ENCODE data around the gene NCK2.

Gene NCK2

DNA sequence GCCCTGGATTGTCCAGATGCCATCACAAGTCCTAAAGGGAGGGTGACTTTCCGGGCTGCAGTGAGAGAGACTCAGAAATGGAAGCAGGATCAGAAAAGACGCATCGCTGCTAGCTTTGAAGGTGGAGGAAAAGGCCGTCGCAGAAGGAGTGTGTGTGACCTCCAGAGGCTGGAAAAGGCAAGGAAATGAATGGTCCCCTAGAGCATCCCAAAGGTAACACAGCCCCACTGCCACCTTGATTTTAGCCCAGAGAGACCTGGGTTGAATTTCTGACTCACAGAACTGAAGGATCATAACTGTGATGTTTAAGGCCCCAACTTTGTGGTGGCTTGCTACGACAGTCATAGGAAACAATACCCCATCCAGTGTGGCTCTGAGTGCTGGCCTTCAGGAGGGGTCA is 8.6 kb upstream of the NCK2 start:
- DNase-seq (ENCODE audit: low spot score), result no peak

DNA sequence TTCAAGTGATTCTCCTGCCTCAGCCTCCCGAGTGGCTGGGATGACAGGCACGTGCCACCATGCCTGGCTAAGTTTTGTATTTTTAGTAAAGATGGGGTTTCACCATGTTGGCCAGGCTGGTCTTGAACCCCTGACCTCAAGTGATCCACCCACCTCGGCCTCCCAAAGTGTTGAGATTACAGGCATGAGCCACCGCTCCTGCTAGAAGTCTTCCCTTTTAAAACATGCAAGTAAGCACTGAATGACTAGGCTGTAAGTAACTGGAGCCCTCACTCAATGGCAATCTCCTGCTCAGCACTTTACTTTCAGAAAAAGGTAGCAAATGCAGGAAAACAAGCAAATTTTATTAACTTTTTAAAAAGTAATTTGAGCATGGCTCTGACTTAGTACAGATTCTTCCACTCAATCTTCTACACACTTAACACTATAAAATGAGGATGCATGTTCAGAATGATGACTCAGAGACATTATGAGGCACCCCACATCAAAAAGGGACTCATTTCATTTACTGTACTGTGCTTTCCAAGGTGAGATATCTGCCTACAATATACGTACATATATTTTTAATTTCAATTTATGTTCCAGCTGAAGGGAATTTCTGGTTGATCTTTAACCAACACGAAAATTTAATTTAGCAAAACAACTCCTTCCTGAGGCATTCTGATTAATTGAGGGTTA is 6.6 kb upstream of the NCK2 start:
- no peak for DNase-seq (ENCODE audit: low spot score)

DNA sequence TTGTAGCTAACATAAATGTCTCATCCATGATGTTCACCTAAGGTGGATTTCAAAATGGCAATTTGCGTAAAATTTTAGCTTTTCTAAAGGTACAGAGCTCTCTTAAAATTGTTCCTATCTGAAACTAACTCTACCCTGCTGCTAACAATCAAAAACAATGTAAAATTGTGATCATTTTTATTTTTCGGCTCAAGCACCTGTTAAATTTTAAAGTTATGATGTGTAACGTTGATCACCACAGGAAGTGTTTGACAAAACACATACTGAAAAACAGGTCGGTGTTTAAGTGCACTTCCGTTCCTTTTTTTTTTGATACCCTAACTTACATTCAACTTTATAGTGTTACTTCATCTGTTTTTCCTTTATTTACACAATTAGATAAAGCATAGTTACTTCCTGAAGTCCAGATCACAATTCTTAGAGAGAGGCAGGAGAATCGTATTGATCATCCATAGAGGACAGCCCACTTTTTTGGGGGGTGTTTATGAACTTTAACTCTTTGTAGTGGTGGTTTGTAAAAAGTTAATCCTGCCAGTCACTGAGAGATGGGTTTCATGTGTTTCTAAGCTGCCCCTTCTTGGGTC is 6.0 kb upstream of the NCK2 start:
- DNase-seq (ENCODE audit: low spot score), result no peak

DNA sequence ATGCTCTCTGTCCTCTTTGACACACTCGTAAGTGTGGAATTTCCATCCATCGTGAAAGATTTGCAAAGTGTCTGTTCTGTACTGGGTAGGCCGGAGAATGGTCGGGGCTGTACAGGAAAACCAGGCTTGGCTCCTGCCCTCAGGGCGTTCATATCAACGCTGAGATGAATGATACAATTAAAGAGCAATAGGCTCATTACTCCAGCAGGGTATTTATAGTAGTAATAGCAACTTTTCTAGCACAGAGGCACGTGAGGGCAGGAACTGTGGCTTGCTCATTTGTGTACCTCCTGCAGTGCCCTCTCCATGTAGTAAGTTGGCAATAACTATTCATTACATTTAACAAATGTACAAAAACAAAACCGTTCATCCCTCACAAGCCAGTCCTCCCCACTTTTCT is 5.3 kb upstream of the NCK2 start:
- no peak for DNase-seq (ENCODE audit: low spot score)

DNA sequence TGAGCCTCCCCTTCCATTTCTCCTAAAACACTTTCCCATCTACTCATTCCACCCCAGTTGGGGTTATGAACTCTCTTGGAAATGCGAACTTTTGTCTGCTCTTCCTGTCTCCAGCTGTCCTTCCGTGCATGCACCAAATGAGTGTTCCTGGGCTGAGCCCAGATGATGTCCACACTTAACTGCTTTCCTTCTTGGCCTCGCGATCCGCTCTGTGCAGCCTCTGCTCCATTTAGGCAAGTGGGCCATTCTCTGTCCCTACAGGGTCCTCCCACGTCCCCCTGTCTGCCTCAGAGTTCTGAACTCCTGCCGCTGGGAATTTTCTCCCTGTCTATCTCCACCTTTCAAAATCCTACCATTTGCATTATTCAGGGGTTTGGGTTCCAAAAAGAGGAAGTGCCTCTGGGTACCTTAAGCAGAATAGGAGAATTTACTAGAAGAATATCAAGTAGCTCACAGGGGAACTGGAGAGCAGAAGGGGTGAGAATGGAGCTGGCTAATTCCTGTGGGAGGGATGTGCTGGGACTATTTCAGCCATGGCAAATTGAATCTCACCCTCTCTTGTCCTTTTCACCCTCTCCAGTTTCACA is 4.7 kb upstream of the NCK2 start:
- DNase-seq (ENCODE audit: low spot score), result no peak

DNA sequence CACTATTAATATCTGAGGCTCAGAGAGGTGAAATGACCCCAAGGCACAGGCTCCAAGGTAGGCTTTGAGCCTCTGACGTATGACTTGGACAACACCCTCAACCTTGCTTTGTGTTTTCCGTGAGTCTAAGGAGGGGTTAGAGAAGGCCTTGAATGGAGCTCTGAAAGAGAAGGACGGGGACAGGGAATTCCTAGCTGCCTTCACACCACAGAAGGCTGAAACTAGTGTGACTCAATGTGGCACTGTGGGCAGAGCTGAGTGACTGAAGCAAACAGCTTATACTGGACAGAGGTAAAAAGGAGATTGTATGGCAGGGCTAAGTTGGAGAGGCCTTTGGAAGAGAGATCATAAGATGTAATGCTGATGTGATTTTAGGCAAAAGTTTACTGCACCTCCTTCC is 3.5 kb upstream of the NCK2 start:
- DNase-seq (ENCODE audit: low spot score), result no peak

DNA sequence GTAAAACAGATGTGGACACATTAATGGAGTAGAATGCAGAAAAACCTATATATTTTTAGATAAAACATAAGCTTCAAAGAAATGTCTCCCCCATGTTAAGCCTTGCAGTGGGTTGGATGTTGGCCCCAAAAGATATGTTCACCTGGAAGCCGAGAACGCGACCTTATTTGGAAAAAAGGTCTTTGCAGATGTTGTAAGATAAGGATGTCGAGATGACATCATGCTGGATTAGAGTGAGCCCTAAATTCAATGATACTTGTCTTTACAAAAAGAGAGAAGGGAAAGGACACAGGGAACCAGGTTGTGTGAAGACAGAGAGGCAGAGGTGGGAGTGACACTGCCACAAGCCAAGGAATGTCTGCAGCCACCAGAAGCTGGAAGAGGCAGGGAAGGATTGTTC is 3.1 kb upstream of the NCK2 start:
- no peak for DNase-seq (ENCODE audit: low spot score)

DNA sequence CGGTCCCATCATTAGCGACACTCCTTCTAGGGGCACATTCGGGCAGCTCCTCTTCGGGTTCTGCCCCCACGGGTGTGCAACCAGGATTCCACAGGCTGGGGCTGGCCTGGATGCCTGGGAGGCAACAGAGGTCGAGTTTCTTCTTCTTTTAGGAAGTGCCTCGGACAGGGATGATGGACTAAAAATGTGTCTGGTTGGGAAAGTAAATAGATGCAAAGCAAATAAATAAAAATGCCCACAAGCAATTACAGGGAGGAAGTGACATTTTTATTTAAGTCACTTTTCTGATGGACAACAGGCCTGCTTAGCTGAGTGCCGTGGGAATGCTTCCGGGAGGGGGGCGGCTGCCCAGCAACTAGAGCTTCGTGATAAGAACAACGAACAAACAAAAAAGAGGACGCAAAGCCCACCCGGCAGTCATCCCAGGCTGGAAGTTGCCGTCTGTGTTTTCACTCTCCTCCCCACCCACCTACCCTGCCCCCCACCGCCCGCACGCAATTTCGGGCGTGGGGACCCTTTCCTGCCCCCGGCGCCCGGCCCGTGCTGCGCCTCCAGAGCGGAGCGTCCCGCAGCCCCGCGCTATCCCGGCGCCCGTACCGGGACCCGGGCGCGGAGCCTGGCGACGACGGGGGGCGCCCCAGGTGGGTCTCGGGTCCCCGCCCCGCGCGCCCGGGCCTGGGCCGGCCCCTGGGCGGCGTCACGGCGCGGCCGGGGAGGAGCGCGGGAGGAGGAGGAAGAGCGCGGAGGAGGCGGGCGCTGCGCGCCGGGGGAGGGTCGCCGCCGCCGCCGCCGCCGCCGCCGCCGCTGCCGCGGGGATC is 412 bp upstream of the NCK2 start:
- peak; percentile 93 for DNase-seq (ENCODE audit: low spot score)

DNA sequence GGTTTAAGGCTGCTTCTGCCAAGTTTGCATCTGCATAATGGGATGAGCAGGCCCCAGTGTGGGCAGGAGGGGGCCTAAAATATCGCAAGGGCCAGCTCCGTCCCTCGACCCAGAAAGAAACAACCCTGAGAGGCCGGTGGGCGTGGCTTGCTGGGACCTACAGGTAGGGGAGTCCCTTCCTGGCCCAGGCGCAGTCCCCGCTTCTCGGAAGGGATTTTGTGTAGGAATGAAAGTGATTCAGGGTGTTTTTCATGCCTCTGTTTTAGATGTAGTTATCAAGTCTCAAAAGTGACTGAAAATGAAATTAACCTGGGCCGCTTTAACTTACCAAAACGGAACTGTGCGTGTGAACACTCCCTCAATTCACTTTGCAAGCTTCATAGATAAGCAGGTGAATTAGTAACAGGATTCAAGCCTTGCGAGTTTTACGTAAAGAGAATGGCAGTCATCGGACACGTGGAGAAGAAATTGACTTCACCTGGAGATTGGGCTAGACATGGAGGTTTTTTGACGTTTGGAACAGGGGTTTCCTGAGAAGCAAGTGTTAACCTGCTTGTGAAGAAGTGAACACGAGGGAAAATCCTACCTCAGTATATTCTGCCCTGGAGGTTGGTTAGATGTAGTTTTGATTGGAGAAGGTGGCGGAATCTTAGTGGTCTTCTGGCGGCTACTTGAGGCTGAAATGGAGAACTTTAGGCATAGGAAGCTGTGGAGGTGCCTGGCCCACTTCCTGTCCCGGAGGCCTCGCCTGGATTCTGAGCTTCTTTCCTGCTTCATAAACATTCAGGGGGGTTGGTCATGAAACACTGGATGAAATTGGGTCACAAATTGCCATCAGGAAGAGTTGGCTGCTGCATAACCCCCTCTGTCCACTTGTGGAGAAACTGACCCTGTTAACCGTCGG is 1.7 kb downstream of the NCK2 start:
- DNase-seq (ENCODE audit: low spot score), result no peak

DNA sequence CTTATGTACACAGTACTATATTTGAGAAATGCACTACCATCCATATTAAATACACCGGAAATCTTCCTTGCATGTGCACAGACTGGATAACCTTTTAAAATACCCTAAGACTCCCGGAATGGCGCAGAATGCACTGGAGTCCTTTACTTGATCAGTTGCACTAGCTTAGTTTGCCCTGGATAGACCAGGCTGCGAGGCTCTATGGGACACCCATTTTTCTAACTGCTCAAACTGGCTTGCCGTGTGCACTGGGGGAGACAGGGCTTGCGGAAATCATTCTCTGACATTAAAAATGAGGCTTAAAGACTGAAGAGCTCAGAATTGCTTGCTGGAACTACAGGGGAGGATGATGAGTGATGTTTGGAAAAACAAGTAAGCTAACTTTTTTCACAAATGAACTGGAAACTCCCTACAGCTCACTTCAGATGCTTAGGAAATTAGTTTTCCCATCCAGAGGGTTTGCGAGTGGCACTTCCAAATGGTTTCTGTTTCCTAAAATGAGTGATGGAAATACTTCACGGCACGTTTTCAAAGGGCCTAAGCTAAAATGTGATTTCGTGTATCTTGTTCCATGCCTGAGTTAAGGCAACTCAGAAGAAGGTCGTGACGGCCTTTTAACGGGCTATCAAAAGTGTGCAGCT is 2.7 kb downstream of the NCK2 start:
- no peak for DNase-seq (ENCODE audit: low spot score)

DNA sequence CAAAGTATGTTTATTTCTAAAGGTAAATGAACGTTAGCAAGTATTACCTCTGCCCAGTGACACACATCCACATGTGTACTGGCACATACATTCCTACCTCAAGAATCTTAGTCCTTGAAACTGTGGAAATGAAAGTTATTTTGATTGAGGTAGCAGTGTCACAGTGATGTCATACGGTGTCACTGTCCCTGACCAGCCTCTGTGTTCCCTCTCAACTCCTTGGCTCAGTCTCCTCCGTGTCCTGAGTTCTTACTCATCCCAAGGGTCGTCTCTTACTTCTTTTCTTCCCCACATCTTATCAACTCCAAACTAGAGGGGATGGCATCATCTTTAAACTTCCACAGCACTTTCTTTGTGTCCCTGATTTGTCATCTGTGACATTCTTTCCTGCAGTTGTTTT is 3.3 kb downstream of the NCK2 start:
- no peak for DNase-seq (ENCODE audit: low spot score)

DNA sequence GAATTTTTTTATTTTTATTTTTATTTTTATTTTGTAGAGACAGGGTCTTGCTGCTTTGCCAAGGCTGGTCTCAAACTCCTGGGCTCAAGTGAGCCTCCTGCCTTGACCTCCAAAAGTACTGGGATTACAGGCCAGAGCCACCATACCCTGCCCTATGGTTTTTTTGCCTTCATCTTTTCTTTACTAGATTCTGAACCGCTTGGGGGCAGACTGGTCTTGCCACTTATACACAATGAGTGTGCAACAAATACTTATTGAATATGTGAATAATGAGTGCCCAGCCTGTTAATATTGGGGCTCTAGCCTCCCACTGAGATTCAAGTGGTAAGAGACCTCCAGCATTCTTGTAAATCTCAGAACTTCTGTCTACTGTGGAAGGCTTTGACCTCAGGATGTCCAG is 3.9 kb downstream of the NCK2 start:
- DNase-seq (ENCODE audit: low spot score), result no peak

DNA sequence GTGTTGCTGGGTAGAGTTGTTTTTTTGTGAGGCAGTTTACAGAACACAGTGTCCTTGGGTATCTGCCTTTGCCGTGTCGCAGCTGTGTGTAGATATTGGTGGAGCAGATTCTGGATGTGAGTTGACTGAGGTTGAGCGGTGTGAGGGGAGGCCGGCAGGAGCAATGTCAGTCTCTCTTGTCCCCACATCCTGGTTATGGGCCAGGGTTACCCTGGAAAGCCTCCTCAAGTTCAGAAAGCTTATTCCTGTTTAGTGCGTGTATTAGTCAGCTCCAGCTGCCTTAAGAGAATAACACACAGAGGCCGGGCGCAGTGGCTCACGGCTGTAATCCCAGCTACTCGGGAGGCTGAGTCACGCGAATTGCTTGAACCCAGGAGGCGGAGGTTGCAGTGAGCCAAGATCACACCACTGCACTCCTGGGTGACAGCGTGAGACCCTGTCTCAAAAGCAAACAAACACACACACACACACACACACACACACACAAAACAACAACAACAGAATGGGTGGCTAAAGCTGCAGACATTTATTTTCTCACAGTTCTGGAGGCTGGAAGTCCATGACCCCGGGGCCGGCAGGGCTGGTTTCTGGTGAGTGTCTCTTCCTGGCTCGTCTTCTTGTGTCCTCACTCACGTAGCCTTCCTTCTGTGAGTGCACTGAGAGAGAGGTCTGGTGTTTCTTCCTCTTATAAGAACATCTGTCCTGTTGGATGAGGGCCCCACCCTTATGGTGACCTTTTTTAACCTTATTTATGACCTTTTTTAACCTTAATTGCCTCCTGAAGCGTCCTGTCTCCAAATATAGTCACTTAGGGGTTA is 5.1 kb downstream of the NCK2 start:
- no peak for DNase-seq (ENCODE audit: low spot score)

DNA sequence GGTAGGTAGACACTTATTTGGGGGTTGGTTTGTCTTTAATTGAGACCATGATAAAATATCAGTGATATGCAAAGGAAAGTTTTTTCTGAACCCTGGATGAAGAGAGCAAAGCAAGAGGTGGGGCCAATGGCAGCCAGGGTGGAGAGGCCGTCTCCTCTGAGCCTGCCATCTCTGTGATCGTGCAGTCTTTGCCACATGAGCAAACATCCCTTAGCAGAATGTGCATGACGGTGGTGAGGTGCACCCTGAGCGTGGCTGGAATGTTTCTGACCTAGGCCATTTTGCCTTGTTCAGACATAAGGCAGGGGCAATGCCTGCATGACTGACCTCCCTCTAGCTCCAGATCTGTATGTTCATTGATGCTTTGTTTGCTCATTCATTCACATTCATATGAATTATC is 6.0 kb downstream of the NCK2 start:
- no peak for DNase-seq (ENCODE audit: low spot score)

DNA sequence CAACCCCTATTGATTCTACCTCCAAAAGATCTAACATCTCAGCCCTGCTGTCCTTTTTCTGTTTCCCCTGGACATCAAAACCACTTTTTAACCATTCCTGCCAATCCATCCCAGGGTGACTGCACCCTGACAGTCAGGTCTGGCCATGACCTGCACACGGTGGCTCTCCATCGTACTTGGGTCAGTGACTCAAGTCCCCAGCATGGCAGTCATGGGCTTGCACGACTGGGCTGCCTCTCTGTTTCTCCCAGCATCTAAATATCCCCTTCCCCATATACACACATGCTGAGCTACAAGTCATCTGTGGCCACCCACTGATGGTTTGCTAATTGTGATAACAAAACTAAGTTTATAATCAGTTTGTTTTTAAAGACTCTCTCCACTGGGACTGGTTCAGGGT is 6.6 kb downstream of the NCK2 start:
- no peak for DNase-seq (ENCODE audit: low spot score)

DNA sequence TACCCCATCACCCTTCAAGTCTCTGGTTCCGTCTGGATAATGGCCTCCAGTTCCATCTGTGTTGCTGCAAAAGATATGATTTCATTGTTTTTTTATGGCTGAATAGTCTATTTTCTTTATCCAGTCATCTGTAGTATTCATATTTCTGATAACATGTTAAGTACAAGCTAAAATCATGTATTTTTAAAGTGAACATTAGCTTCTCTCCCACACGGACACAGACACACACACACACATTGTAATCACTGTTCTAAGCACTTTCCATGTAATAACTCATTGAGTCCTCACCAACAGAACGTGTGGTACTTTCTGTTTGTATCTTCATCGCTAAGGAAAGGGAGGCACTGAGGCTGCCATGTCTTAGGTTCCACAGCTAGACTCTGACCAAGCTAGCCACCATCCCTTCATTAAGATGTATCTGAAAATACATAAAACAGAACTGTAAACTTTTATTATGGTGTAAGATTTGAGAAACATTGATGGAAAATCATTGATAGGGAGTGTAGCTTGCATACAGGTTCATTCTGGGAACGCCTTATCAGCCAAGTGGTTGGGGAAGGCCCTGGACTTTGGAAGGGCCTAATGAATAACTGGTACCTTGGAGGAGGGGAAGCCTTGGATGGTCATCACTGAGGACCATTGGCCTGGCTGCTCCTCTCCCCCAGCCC is 8.1 kb downstream of the NCK2 start:
- no peak for DNase-seq (ENCODE audit: low spot score)

DNA sequence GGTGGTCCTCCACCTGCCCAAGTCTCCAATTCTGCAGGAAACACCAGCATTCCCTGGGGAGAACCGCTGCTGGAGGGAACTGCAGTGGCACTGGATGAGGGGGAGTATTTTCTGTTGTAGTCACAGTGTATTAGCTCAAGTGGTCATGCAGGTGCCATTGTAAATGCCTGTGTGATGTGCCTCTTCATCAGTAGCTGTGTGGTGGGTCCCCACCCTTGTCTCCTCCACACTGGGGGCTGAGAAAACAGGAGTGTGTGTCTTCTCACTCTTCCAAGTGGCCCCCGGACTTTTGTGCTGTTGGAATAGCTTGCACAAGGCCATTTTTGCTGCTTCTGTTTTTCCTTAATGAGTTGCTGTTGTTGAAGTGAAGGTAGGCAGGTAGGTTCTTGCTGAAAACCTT is 8.7 kb downstream of the NCK2 start:
- no peak for DNase-seq (ENCODE audit: low spot score)

DNA sequence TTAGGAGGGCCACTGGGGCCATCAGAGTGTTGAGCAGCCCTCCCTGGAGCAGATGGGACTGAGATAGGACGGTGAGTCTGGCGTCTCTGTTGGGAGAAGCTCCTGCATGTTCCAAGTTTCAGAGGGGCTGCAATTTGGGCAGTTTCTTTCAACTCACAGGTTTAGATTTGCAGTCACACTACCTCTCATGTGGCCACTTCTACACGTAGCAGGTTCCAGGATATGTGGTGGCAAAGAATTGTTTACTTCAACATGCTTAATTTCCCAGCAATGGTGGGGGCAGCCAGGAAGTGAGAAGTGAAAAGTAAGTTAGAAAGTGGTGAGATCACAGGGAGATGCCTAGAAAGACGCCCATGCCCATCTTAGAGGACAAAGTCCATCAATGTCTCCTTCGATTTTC is 9.3 kb downstream of the NCK2 start:
- DNase-seq (ENCODE audit: low spot score), result no peak

DNA sequence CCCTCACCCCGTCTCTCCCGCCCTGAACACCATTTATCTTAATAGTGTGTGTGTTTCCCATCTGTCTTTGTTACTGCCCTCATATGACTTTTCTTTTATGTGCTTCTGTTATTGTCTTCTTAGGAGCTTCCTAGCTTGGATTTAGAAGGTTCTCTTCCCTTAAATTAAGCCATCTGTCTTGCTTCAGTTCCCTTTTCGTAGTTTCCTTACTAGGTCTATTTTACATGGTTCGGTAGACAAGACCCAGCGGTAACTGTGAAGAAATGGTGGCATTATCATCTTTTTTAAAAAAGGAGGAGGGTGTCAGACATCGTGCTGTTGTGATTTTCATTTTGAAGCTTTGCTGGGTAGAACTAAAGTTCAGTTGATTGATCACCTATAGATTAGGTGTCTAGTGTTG is 10.3 kb downstream of the NCK2 start:
- no peak for DNase-seq (ENCODE audit: low spot score)

DNA sequence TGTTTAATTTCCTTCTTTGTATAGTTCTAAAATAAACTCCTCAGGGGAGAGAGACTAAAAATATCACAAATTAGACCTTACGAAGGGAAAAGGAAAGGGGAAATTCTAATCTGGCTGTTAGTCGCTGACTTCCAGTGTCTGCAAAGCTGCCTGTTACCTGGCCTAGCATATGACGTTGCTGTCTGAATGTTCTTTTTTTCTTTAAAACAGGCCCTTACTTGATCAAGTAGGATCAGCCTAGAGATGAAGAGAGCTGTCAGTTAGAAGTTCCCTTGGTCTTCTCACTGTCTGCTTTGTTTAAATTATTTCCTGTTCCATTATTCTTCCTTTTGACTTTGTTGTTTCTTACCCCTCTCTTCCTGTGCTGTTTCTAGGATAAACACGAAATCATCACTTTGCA is 11.2 kb downstream of the NCK2 start:
- no peak for DNase-seq (ENCODE audit: low spot score)

Measured in D341Med (cell line).